GM19099 (cell line): Measurements from ENCODE around the gene CELA2A.

ENCODE experiments used
- POLR2A ChIP-seq: IDR thresholded peaks from 3 replicates; pipeline ENCODE4 v1.6.1; 2011; ENCODE audit warnings: low read depth; ENCODE audit not compliant: insufficient read length; ENCODE audit errors: extremely low read depth

Gene CELA2A

GRCh38 chr1:15483971-15484370, 27.4 kb downstream of the CELA2A start:
- no peak for TF ChIP-seq POLR2A

- TF ChIP-seq POLR2A, result no peak
Measured at GRCh38 chr1:15485636-15486035, 29.1 kb downstream of the CELA2A start.

GRCh38 chr1:15488371-15488770, 31.8 kb downstream of the CELA2A start:
- no peak for TF ChIP-seq POLR2A

- TF ChIP-seq POLR2A, result no peak
Measured at GRCh38 chr1:15489052-15489736, 32.7 kb downstream of the CELA2A start.

- no peak for TF ChIP-seq POLR2A
Measured at GRCh38 chr1:15492596-15492995, 36.1 kb downstream of the CELA2A start.

GRCh38 chr1:15493869-15494390, 37.4 kb downstream of the CELA2A start:
- TF ChIP-seq POLR2A, result no peak

- no peak for TF ChIP-seq POLR2A
Measured at GRCh38 chr1:15500184-15501178, 43.9 kb downstream of the CELA2A start.

- TF ChIP-seq POLR2A, result no peak
Measured at GRCh38 chr1:15501208-15502032, 44.9 kb downstream of the CELA2A start.

GRCh38 chr1:15504436-15504835, 47.9 kb downstream of the CELA2A start:
- TF ChIP-seq POLR2A, result no peak

- no peak for TF ChIP-seq POLR2A
Measured at GRCh38 chr1:15506831-15507230, 50.3 kb downstream of the CELA2A start.

- TF ChIP-seq POLR2A, result no peak
Measured at GRCh38 chr1:15507278-15507677, 50.7 kb downstream of the CELA2A start.

- TF ChIP-seq POLR2A, result no peak
Measured at GRCh38 chr1:15508700-15509487, 52.4 kb downstream of the CELA2A start.

GRCh38 chr1:15509586-15509985, 53.1 kb downstream of the CELA2A start:
- TF ChIP-seq POLR2A, result no peak
